Stimulated activated CD4-positive, alpha-beta T cell treated with anti-CD3 and anti-CD28 coated beads, Interleukin-2, amount 100 ng/mL, for 4 hours (primary cell): ENCODE results near the gene ACOT11.

Experiments used
- DNase-seq: peaks from one replicate; pipeline ENCODE4 v3.0.0-alpha.2; 2020; ENCODE audit warnings: low read depth

The ACOT11 gene

DNA sequence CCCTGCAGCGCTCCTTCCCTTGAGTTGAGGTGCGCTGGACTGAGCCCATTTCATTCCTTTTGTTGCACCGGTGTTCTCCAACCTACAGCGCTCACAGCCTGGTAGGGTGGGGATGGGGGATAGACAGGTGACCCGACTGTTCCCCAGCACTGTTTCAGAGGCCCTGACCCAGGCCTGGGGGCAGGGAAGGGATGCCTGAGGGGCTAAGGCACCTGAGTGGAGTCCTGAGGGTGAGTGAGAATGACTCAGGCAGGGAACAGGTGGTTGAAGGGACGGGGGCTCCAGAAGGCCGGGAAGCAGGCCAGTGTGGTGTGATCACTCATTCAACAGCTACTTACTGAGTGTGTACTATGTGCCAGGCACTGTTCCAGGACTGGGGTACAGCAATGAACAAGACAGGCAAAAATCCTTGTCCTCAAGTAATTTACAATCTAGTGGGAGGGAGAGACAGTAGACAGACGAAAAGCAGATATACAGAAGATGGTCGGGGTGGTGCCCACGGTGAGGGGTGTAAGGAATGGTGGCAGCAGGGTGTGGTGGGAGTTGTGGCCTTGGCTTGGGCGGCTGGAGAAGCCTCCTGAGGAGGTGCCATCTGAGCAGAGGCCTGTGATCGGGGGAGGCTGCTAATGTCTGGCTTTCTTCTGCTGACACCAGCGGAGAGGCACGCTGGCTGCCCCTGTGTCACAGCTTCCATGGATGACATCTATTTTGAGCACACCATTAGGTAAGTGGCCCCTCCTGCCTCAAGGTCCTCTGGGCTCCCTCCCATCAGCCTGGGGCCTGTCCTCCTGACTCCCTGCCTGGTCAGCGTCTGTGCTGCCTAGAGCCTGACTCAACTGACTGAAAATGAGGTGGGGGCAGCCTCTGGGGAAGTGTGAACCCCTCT, 37.4 kb downstream of the ACOT11 start:
- DNase-seq: no peak

DNA sequence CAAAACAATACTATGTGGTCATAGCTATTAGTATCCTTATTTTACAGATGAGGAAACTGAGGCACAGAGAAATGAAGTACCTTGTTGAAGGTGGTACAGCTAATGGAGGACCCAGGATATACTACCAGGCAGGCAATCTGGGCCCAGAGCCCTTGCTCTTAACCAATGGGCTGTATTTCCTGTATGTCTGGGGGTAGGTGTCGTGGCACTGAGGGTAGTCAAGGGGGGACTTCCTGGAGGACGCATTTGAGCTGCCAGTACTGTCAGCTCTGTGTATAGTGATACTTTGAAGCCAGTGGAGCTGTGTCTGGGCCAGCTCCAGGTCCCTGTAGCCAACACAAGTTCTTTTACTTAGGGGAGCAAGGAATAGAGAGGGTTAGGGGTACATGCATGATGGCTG, 40.3 kb downstream of the ACOT11 start:
- no peak for DNase-seq

DNA sequence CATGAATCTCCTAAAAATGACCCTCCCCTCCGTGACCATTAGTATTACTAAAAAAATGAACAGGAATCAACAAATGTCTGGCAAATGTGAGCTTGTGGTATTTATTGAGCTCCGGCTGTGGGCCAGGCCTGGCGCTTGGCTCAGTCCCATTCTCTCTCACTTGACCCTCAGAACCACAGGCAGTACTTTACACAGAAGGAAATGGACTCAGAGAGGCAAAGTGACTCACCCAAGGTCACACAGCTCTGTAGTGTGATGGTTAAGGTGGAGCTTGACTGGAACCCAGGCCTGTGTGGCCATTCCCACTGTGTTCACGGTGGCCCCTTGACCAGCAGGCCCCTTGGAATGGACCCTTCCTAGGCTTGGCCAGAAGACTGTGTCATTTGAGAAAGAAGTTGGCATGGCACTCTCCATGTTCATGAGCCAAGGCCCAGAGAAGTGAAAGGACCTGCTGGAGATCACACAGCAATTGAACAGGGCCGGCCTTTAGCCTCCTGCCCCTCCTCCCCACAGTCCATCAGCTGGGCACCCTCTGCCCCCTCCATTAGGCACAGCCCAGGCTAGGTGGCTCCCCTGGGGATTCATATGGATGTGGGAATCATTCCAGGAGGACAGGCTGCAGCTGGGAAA, 43.2 kb downstream of the ACOT11 start:
- DNase-seq: no peak

- no peak for DNase-seq
Measured at GRCh38 chr1:54593571-54594160, 45.6 kb downstream of the ACOT11 start.

- no peak for DNase-seq
Measured at GRCh38 chr1:54594463-54594862, 46.4 kb downstream of the ACOT11 start.

DNA sequence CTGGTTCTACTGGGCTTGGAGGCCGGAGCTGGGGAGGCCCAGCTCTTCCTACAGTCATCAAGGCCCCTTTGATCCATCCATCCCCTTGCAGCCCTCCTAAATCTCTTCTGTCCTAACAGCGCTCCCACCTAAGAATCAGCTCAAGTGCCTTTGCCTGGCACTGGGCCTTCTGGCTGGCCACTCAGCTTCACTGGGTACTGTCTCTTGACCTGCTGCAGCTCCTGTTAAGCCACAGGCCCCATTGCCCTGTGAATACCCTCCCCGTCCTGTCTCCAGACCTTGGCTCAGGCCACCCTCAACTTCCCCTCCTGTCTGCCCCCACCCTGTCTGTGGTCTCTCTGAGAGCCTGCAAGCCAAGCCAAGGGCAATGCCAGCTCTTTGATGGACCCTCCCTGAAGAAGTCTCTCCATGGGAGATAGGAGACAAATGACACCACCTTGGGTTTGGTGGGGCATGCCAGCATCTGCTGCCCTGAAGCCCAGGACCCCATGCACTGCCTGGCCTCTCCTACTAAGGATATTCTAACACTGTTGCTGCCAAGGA, 48.0 kb downstream of the ACOT11 start:
- DNase-seq: no peak

DNA sequence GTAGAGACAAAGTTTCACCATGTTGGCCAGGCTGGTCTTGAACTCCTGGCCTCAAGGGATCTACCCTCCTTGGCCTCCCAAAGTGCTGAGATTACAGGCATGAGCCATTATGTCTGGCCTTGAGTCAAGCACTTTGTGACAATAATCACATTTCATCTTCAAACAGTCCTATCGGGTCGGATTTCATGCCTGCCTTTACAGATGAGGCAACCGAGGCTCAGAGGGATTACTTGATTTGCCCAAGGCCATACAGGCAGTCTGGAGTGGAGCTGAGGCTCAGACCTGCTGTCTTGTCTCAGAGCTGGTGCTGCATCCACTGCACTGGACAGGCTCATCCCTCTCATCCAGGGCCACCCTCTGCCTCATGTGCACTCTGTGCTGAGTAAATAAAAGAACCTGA, 48.7 kb downstream of the ACOT11 start:
- DNase-seq: no peak

DNA sequence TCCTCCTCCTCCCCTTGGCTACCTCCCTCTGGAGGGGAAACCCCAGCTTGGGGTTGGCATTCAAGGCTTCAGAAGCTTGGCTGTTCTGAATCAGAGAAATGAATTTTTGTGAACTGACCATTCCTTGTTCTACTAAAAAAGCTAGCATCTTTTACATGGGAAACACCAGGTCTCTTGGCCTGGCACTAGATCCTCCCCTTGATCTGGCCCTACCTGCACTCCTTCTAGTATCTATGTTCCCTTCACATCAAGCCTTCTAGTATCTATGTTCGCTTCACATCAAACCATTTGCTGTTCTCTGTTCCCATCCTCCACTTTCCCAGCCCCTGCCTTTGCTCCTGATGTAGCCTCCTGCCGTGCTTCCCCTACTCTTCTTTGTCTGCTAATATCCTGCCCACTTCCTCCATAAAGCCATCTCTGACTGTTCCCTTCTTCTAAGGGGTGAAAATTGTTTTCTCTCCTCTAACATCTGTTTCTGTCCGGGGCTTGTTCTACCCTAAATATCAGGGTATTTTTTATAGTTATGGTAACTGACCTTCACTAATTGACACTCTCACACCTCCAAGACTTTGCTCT, 49.5 kb downstream of the ACOT11 start:
- no peak for DNase-seq

- DNase-seq: no peak
Measured at GRCh38 chr1:54599211-54599823, 51.3 kb downstream of the ACOT11 start.

GRCh38 chr1:54600947-54601721, 53.1 kb downstream of the ACOT11 start:
- DNase-seq: no peak

DNA sequence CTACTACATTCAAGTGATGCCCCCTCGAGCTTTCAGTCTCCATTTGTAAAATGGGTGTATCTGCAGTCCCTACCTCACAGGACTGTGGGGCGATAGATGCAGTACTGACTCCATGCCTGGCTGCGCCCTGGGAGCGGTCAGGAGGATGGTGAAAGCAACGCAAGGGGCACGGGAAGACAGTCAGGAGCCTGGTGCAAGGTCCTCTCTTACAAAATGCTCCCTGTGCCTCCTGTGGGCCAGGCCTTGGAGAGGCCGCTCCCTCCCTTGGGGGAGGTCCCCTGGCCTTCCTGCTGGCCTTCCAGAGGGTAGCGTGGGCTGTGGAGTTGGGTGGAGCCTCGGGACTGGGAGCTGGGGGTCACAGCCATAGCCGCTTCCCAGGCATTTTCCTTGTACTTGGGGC, 53.7 kb downstream of the ACOT11 start:
- no peak for DNase-seq

DNA sequence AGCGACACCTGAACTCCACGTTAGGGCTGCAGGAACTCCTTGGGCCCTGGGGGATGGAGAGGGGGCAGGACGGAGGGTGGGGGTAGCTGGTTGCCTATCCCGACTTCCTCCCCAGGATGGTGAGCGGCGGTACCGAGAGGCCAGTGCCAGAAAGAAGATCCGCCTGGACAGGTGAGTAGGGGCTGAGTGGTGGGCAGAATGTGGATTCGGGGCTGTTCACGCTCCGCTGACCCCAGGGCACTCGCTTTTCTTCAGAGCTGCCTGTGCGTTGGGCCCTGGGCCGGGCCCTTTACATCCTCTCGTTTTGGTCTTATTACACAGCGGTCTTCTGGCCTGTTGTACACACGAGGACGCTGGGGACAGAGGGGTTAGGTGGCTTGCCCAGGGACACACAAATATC, 54.5 kb downstream of the ACOT11 start:
- no peak for DNase-seq

DNA sequence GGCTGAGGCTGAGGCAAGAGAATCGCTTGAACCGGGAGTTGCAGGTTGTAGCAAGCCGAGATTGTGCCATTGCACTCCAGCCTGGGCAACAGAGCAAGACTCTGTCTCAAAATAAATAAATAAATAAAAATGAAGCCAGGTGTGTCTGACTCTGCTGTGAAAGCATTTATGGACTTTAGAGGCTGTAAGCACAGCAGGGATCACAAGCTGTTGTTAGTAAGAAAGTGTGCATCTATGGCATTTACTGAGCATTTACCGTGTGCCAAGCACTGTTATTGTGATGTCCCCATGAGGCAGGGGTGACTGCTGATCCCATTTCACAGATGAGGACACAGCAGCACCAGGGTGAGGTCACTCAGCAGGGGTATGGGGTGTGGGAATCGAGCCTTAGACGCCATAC, 55.2 kb downstream of the ACOT11 start:
- DNase-seq: no peak

DNA sequence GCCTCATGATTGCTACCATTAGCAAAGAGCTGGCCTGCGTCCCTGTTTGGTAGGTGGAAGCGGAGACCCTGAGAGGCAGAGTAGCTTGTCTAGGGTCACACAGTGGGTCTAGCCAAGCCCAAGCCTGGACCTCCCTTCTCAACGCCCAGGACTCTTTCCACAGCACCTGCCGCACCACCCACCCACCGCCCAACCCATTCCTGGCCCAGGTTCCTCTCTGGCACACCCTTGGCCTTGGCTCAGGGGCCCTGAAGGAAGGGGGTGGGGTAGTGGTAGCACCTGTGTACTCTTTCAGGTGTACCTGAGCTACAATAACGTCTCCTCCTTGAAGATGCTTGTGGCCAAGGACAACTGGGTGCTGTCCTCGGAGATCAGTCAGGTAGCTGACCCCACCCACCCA, 56.0 kb downstream of the ACOT11 start:
- no peak for DNase-seq

DNA sequence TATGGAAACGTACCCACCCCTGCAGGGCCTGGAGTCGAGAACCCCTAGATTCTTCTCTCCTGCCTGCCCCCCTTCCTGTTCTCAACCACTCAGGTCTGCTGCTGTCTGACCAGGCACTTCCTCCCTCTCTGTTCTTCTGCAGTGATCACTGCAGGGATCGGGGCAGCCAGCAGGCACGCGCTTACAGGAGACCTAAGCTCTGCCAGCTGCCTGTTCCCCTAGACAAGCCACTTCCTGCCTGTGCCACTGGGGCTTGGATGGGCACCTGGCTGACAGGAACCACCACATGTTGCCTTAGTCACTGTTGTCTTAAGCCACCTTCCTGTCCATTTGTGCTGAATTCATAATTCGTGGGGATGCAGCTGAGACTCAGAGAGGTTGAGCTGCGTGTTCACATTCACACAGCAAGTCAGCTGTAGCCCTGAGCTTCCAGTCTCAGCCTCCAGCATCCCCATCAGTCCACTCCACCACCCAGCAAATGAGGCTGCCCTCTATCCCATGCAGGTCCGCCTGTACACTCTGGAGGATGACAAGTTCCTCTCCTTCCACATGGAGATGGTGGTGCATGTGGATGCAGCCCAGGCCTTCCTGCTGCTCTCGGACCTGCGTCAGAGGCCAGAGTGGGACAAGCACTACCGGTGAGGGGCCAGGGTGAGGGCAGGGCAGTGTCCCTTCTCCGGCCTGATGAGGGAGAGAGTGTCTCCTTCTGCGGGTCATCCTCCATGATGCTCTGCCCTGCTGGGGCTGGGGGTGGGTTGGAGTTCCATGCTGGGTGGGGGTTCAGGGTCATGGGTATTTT, 56.7 kb downstream of the ACOT11 start:
- DNase-seq: no peak

GRCh38 chr1:54606096-54606989, 58.3 kb downstream of the ACOT11 start:
- no peak for DNase-seq

DNA sequence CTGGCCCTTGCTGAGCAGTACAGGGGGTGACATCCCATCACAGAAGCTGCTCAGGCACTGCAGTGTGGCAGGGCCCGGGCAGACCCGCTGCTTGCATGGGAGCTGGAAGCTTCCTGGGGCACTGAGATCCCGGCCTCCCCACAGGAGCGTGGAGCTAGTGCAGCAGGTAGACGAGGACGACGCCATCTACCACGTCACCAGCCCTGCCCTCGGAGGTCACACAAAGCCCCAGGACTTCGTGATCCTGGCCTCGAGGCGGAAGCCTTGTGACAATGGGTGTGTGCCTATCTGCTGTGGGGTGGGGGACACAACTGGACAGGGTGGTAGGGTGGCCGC, 58.9 kb downstream of the ACOT11 start:
- no peak for DNase-seq

DNA sequence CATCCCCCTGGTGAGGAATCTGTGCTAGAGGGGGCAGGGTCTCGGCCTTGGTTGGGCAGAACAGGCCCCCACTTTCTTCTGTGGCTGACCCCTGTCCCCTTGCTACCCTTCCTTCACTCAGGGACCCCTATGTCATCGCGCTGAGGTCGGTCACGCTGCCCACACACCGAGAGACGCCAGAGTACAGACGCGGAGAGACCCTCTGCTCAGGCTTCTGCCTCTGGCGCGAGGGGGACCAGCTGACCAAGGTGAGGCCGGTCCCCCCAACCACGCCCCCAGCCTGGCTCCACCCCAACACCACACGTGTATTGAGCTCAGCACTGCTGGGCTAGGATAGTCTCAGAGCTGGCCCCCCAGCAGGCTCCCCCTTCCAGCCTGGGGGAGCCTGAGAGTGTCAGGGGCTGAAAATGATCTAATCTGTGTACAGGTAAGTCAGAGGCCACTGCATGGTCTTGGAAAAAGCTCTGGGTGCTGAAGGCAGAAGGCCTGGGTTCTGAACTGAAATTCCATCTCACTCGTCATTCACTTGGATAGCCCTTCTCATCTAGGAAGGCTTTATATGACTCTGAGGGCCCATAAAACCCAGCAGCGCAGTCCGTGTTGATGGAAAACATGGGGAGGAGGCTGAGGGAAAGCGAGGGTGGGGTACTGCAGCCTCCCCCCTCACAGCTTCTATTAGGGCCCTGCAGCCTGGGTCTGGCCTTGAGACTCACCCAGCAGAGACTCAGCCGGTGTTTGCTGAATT, 60.0 kb downstream of the ACOT11 start:
- DNase-seq: no peak
